EL (cell line): ENCODE data around the gene BTBD6.
"Not testable (repeated sequence)": the region's sequence is repeated elsewhere in the genome, so short reads cannot be mapped to it uniquely, and the experiment has no call there.

Experiments
- DNase-seq: peaks from one replicate; pipeline ENCODE4 v3.0.0-alpha.2; 2016

BTBD6 gene

GRCh38 chr14:105274637-105275036 is 26.3 kb downstream of the BTBD6 start:
- DNase-seq = no peak

GRCh38 chr14:105275267-105275946 is 27.1 kb downstream of the BTBD6 start:
- DNase-seq = peak; percentile 78

- not testable (repeated sequence) for DNase-seq
Measured at GRCh38 chr14:105277448-105277847, 29.1 kb downstream of the BTBD6 start.

GRCh38 chr14:105279642-105280361 is 31.5 kb downstream of the BTBD6 start:
- DNase-seq = no peak

DNA sequence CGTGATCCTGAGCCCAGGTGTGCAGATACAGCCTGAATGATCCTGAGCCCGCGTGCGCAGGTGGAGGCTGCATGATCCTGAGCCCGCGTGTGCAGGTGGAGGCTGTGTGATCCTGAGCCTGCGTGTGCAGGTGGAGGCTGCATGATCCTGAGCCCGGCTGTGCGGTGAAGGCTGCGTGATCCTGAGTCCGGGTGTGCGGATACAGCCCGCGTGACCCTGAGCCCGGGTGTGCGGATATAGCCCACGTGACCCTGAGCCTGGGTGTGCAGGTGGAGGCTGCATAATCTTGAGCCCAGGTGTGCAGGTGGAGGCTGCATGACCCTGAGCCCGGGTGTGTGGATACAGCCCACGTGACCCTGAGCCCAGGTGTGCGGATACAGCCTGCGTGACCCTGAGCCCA is 32.2 kb downstream of the BTBD6 start:
- DNase-seq = no peak

DNA sequence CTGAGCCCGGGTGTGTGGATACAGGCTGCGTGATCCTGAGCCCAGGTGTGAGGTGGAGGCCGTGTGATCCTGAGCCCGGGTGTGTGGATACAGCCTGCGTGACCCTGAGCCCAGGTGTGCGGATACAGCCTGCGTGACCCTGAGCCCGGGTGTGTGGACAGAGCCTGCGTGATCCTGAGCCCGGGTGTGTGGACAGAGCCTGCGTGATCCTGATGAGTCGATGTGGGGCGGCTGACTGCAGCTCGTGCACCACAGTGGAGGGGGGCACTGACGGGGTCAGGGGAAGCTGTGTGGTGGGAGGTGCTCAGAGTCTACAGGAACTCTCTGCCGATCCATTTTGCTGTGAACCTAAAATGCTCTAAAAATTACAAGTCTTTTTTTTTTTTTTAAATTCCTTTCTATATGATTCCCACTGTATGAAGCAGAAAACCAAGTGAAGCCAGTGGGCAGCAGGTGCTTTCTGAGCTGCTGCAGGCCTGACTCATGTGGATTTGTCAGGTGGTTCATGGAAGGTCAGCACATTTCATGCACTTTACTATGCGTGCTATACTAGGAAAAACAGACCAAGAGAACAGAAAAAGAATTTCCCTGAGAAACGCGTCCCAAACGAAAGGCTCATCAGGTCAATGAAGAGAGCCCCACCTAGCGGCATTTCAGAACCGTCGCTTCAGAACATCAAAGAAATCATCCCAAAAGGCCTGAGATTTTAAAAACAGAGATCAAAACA is 33.2 kb downstream of the BTBD6 start:
- peak; percentile 64 for DNase-seq

DNA sequence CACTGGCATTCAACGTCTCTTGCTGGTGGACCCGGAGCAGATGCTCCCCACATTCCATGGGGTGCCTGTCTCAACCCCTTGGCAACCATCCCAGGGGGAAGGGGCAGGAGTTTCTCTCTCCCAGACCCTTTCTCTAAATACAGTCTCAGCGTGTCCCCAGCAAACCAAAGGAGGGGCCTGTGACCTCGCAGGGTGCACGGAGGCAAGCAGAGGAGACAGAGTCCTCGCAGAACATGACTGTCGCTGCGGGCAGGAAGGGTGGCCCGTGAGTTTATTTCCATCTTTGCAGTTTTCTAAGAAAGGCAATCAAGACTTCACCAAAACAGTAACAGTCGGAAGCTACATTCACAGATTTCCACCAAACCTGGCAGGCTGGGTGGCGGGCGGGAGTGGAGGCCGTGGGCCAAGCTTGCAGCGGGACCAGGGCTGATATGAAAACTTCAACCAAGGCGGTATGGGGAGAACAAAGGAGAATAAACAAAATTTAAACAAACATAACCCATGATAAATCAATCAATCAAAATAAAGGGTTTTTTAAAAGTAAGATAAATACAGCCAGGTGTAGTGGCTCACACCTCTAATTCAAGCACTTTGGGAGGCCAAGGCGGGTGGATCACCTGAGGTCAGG is 33.9 kb downstream of the BTBD6 start:
- DNase-seq = no peak

DNA sequence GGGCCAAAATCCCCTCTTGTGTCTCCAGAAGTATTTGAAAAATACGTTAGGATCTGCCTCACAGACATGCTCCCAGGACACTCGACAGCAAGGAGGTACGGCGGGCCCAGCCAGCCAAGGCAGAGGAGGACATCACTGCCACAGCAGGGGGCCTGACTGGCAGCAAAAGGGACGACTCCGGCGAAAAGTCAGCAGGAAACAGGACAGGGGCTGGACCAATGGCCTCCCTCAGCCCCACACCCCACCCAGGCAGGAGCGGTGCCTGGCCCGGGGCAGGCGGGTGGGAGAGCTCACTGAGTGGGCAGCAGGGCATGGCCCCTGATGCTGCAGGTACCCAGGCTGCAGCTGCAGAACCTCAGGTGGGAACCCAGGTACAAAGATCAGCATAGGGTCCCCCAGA is 34.7 kb downstream of the BTBD6 start:
- DNase-seq = no peak

DNA sequence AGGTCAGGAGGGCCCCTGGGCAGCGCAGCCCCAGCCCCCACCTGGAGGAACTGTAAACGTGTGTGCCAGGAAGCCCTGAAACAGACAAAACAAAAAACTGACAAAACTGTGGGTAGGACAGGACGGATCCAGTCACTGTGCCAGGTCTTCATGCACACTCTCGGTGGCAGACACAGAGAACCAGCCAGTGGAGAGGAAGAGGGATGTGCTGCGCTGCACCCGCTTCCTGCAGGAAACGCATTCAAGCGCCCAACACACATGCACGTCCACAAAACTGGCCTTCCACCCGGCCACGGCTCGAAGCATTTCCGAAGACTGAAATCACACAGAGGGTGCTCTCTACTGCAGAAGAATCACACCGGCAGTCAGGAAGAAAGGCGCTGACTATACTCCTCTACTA is 35.6 kb downstream of the BTBD6 start:
- no peak for DNase-seq

DNA sequence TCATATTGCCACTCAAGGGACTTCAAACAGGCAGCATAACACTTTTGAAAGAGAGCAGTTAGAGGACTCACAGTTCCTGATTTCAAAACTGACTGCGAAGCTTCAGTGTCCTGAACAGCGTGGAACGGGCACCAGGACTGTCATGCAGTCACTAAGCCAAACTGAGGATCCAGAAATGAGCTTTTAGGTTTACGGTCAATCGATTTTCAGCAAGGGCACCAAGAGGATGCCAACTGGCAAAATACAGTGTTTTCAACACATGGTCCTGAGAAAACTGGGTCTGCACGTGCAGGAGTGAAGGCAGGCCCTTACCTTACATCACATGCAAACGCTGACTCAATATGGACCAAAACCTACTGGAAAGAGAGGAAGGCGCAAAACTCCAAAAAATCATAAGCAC is 36.8 kb downstream of the BTBD6 start:
- no peak for DNase-seq

DNA sequence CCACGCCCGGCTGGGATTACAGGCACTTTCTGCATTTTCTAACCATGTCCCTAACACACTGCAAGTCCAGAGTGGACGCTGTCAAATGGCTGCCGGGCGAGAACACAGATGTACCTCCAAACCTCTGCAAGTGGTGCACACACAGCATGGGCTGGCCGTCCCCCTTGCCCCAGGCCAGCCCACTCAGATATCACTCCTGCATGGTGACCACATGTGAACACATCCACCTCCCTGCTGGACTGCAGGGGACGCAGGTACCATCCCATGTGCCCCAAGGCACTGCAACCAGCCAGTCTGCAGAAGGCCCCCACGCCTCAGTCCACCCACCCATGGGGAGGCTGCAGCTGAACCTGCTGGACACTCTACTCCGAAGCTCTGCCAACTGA is 38.4 kb downstream of the BTBD6 start:
- DNase-seq = no peak

- no peak for DNase-seq
Measured at GRCh38 chr14:105287249-105288102, 39.1 kb downstream of the BTBD6 start.

DNA sequence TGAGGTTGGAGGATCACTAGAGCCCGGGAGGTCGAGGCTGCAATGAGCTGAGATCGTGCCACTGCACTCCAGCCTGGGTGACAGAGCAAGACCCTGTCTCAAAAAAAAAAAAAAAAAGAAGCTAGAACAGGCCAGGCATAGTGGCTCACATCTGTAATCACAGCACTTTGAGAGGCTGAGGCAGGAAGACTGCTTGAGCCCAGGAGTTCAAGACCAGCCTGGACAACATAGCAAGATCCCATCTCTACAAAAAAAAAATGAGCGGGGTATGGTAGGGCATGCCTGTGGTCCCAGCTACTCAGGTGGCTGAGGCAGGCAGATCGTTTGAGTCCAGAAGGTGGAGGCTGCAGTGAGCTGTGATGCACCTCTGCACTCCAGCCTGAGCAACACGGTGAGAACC is 40.6 kb downstream of the BTBD6 start:
- DNase-seq = not testable (repeated sequence)

GRCh38 chr14:105290621-105291346 is 42.5 kb downstream of the BTBD6 start:
- no peak for DNase-seq

DNA sequence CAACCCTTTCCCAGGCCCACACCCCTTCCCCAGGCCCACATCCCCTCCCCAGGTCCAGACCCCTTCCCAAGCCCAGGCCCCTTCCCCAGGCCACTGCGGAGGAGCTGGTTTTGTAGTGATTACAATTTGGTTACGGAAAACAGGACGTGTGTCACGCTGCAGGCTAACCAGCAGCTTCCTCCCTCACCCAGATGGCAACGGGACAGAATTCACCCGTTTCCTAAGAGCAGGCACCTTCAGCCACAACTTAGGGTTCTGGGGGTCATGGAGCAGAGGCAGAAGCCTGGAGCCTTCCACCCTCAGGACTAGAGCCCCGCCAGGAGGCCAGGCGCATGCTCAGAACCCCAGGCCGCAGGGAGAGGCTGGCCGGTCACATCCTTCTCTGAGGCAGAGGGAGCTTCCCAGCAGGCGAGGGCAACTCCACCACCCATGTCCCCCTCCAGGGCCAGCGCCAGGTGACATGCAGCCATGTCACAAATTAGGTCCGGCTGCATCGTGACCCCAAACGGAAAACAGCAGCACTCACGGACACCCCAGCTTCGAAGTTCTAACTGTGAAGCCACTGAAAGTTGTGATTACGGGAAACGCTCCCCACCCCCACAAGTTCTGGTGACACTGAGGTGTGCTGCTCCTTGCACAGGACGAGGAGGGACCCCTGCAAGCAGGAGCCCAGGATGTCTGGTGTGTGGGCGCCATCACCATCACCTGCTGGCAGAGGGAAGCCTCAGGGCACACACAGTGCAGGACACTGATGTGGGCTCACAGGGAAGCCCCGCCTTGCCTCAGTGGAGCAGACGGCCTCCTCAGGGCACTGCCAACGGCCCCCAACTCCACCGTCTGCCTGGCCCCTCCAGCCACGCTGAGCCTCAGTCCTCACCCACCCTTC is 44.7 kb downstream of the BTBD6 start:
- DNase-seq = no peak

GRCh38 chr14:105294142-105294597 is 45.8 kb downstream of the BTBD6 start:
- no peak for DNase-seq

DNA sequence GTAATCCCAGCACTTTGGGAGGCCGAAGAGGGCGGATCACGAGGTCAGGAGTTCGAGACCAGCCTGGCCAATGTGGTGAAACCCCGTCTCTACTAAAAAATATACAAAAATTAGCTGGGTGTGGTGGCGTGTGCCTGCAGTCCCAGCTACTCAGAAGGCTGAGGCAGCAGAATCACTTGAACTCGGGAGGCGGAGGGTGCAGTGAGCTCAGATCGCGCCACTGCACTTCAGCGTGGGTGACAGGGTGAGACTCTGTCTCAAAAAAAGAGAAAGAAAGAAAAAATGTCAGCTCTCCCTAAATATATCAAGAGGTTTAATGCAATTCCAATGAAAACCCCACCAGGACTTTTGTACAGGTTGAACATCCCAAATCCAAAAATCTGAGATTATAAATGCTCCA is 49.0 kb downstream of the BTBD6 start:
- DNase-seq = not testable (repeated sequence)

- peak; percentile 30 for DNase-seq
Measured at GRCh38 chr14:105299654-105300541, 51.6 kb downstream of the BTBD6 start.
